ENCODE data around the gene EXOC6B.
"Not testable (repeated sequence)": the region's sequence is repeated elsewhere in the genome, so short reads cannot be mapped to it uniquely, and the experiment has no call there.

- not testable (repeated sequence) for TF ChIP-seq CTCF, POLR2A (IDR thresholded peaks at IDR 0.05)
Observed at GRCh38 chr2:72535586-72535985, 290.2 kb downstream of the EXOC6B start.

All from heart left ventricle (tissue), 13 donors.